Testis (tissue), 3 donors: ENCODE data around the gene LCLAT1. TPM values are rescaled to one million over a fixed set of nuclear protein-coding genes. Genes with fewer than 3 reads are reported as not detected.

ENCODE experiments used
- DNase-seq: peaks from one replicate; pipeline ENCODE4 v3.0.0-alpha.2; 2019
- H3K27ac ChIP-seq, 2 donors: fragments of 200-600 bp; sonication (generic); one replicate each; pipeline ENCODE4 v1.5.1; 2019
- H3K27me3 ChIP-seq: fragments of 200-600 bp; sonication (generic); one replicate; pipeline ENCODE4 v1.5.1; 2019
- H3K36me3 ChIP-seq: fragments of 200-600 bp; sonication (generic); one replicate; pipeline ENCODE4 v1.5.1; 2017; ENCODE audit warnings: low read depth; ENCODE audit errors: missing control alignments
- H3K4me1 ChIP-seq: fragments of 200-600 bp; sonication (generic); one replicate; pipeline ENCODE4 v1.5.1; 2019
- H3K4me3 ChIP-seq, 2 donors: fragments of 200-600 bp; sonication (generic); one replicate each; pipeline ENCODE4 v1.5.1; 2017 to 2019
- H3K9me3 ChIP-seq: fragments of 200-600 bp; sonication (generic); one replicate; pipeline ENCODE4 v1.5.1; 2017
- POLR2A ChIP-seq: fragments of 450-650 bp; IDR thresholded peaks from one replicate; pipeline ENCODE4 v1.6.1; 2017; ENCODE audit warnings: antibody characterized with exemption, mild to moderate bottlenecking, moderate library complexity
- WGBS, 2 donors: methylation state at CpG; one replicate each; pipeline ENCODE4 v1.1.5; 2018; 5-methylcytosine and 5-hydroxymethylcytosine counted together
- intact Hi-C: fragments of 100-400 bp; cut with DNase I; formaldehyde crosslinking; loops from one replicate; pipeline ENCODE4 v1.15.1; 2023; ENCODE audit warnings: low total_unique reads
- polyA plus RNA-seq: library from polyadenylated mRNA; stranded (reverse); fragments of 350-450 nt; fragmentation: Illumina TruSeq; extraction: RNeasy Lipid Tissue Mini Kit (QIAGEN cat#74804); gene quantifications from one replicate; pipeline ENCODE4 v1.2.3, GENCODE V29; 2014; ENCODE audit warnings: low read depth, low replicate concordance; ENCODE audit not compliant: insufficient read depth
- total RNA-seq, 2 donors: library from RNA; depleted of rRNA; stranded (reverse); fragments of >200 nt; gene quantifications; one replicate each; pipeline ENCODE4 v1.2.3, GENCODE V29; 2016
- TF ChIP-seq, protein P1 (sequence below), 3 experiments: fragments of 450-650 bp in 2 of 3; fragments of 200-600 bp in 1 of 3; sonication (generic) in 1 of 3; IDR thresholded peaks; one replicate each; pipeline ENCODE4 v1.5.1; 2016 to 2019; ENCODE audit warnings: antibody characterized with exemption in 3 of 3, mild to moderate bottlenecking in 2 of 3, moderate library complexity in 1 of 3

The LCLAT1 gene
- total and polyA plus RNA-seq, 3 donors from 2014 or later = 11.1 to 39.4 (median 34.9) TPM

GRCh38 chr2:30686669-30687068, 239.6 kb downstream of the LCLAT1 start:
- DNase-seq = no peak
- H3K9me3 ChIP-seq = no peaks in the 10 kb centered on the region
- no peak overlapping the region for H3K4me3 ChIP-seq
- WGBS, 2 donors = 35 to 50% methylated on average over 4 of the region's 4 CpGs
- H3K27me3 ChIP-seq = no peaks in the 10 kb centered on the region
- intact Hi-C loops = no loop called here
- TF ChIP-seq, protein P1, sequence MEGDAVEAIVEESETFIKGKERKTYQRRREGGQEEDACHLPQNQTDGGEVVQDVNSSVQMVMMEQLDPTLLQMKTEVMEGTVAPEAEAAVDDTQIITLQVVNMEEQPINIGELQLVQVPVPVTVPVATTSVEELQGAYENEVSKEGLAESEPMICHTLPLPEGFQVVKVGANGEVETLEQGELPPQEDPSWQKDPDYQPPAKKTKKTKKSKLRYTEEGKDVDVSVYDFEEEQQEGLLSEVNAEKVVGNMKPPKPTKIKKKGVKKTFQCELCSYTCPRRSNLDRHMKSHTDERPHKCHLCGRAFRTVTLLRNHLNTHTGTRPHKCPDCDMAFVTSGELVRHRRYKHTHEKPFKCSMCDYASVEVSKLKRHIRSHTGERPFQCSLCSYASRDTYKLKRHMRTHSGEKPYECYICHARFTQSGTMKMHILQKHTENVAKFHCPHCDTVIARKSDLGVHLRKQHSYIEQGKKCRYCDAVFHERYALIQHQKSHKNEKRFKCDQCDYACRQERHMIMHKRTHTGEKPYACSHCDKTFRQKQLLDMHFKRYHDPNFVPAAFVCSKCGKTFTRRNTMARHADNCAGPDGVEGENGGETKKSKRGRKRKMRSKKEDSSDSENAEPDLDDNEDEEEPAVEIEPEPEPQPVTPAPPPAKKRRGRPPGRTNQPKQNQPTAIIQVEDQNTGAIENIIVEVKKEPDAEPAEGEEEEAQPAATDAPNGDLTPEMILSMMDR (IDR thresholded peaks at IDR 0.05) = no peak
- no peak for TF ChIP-seq POLR2A
- no peaks in the 10 kb centered on the region for H3K36me3 ChIP-seq
- no peak overlapping the region for H3K27ac ChIP-seq
- H3K4me1 ChIP-seq = peaks cover 17% of the 10 kb centered on the region

GRCh38 chr2:30688956-30689401, 241.9 kb downstream of the LCLAT1 start:
- whole genome bisulfite sequencing, 2 donors = 60 to 75% methylated on average over 3 to 4 of the region's 4 CpGs
- no peak for TF ChIP-seq POLR2A
- TF ChIP-seq, protein P1 (IDR thresholded peaks at IDR 0.05) = no peak
- Histone ChIP-seq H3K4me3 (no peak overlapping the region), H3K36me3 (no peaks in the 10 kb centered on the region), H3K4me1 (peaks cover 17% of the 10 kb centered on the region), H3K27me3 (no peaks in the 10 kb centered on the region), H3K9me3 (no peaks in the 10 kb centered on the region), H3K27ac (peak overlapping the region in 1 of 2 donors; percentile 54)
- intact Hi-C loops = no loop called here
- DNase-seq = no peak

GRCh38 chr2:30689496-30690125, 242.6 kb downstream of the LCLAT1 start:
- H3K9me3 ChIP-seq = no peaks in the 10 kb centered on the region
- intact Hi-C loops = no loop called here
- TF ChIP-seq, protein P1 (IDR thresholded peaks at IDR 0.05) = no peak
- no peak for TF ChIP-seq POLR2A
- H3K36me3 ChIP-seq = no peaks in the 10 kb centered on the region
- H3K27me3 ChIP-seq = no peaks in the 10 kb centered on the region
- DNase-seq = no peak
- 78 to 81% methylated on average over 5 to 6 of the region's 6 CpGs for WGBS, 2 donors
- no peak overlapping the region for H3K4me3 ChIP-seq
- H3K4me1 ChIP-seq = peaks cover 17% of the 10 kb centered on the region
- H3K27ac ChIP-seq = peak overlapping the region in 1 of 2 donors; percentile 54

DNA sequence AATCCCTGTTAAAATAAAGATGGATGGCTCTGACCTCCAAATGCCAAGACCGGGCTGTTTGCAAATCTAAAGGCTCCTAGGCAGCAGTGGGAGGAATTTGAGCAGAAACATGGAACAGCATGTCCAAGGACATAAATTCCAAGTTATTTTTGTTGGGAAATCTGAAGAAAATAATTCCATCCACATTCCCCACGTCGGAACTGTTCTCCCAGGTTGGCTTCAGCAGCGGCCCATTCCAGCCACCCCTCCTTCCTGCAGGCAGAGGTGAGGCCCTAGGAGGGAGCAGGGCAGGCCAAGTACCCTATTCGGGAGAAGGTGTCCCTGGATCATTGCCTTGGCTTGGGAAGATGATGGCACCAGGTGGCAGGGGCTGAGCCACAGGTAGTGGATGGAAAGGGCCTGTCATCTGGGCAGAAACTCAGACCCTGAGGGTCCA, 243.1 kb downstream of the LCLAT1 start:
- WGBS, 2 donors = 28 to 63% methylated on average over 4 to 5 of the region's 5 CpGs
- intact Hi-C loops = no loop called here
- no peaks in the 10 kb centered on the region for H3K9me3 ChIP-seq
- no peaks in the 10 kb centered on the region for H3K27me3 ChIP-seq
- H3K4me1 ChIP-seq = peaks cover 17% of the 10 kb centered on the region
- peak overlapping the region in 1 of 2 donors; percentile 54 for H3K27ac ChIP-seq
- DNase-seq = no peak
- no peak overlapping the region for H3K4me3 ChIP-seq
- H3K36me3 ChIP-seq = no peaks in the 10 kb centered on the region
- TF ChIP-seq, protein P1 (IDR thresholded peaks at IDR 0.05) = no peak
- no peak for TF ChIP-seq POLR2A
